ENCODE data around the gene RPS18.

The RPS18 gene

GRCh38 chr6:33288921-33289783 lies 17.3 kb downstream of the RPS18 start, which contains the start of the genes PFDN6 and WDR46:
Gene PFDN6 (plus strand): TSS chr6:33289601. CDS start chr6:33289857, 256 bp downstream.
Gene WDR46 (minus strand): TSS chr6:33289239. CDS start chr6:33289170, 69 bp downstream.
- DNase-seq (ENCODE audit: low read depth in 1 of 2, low spot score in 1 of 2): peak; percentile 85 to 91
- TF ChIP-seq CTCF (IDR thresholded peaks at IDR 0.05; ENCODE audit: insufficient read depth, low read length) (no peak), POLR2AphosphoS5 (IDR thresholded peaks at IDR 0.05; ENCODE audit: low read depth) (peak; percentile 14; the same call in 1 of the 2 replicates), GABPA (IDR thresholded peaks at IDR 0.05; ENCODE audit: low read depth) (peak; percentile 98), SPI1 (IDR thresholded peaks at IDR 0.05; ENCODE audit: borderline replicate concordance, low read depth) (peak; percentile 47; the same call in 1 of the 2 replicates), REST (IDR thresholded peaks at IDR 0.05; ENCODE audit: insufficient replicate concordance, low read depth) (no peak)
- Histone ChIP-seq H3K27ac (replicated peaks) (peak within 1 kb of the TSS; percentile 69), H3K4me3 (replicated peaks; ENCODE audit: insufficient read depth, low read length) (peak within 1 kb of the TSS; percentile 79), H3K27me3 (ENCODE audit: insufficient read depth, poor library complexity, severe bottlenecking) (no peaks in the 10 kb centered on the region)

GRCh38 chr6:33289784-33290315 lies 18.0 kb downstream of the RPS18 start:
- Histone ChIP-seq H3K27me3 (ENCODE audit: insufficient read depth, poor library complexity, severe bottlenecking) (no peaks in the 10 kb centered on the region), H3K27ac (replicated peaks) (peak overlapping the region; percentile 69), H3K4me3 (replicated peaks; ENCODE audit: insufficient read depth, low read length) (peak overlapping the region; percentile 79)
- peak in 1 of 2 experiments; percentile 23 for DNase-seq (ENCODE audit: low read depth in 1 of 2, low spot score in 1 of 2)
- TF ChIP-seq CTCF (IDR thresholded peaks at IDR 0.05; ENCODE audit: insufficient read depth, low read length) (no peak), SPI1 (IDR thresholded peaks at IDR 0.05; ENCODE audit: borderline replicate concordance, low read depth) (no peak), POLR2AphosphoS5 (IDR thresholded peaks at IDR 0.05; ENCODE audit: low read depth) (no peak), REST (IDR thresholded peaks at IDR 0.05; ENCODE audit: insufficient replicate concordance, low read depth) (no peak), GABPA (IDR thresholded peaks at IDR 0.05; ENCODE audit: low read depth) (no peak)

GRCh38 chr6:33290459-33290858 lies 18.6 kb downstream of the RPS18 start:
- no peak for TF ChIP-seq POLR2AphosphoS5 (IDR thresholded peaks at IDR 0.05; ENCODE audit: low read depth)
- no peak for TF ChIP-seq SPI1 (IDR thresholded peaks at IDR 0.05; ENCODE audit: borderline replicate concordance, low read depth)
- TF ChIP-seq REST (IDR thresholded peaks at IDR 0.05; ENCODE audit: insufficient replicate concordance, low read depth): no peak
- no peak for TF ChIP-seq CTCF (IDR thresholded peaks at IDR 0.05; ENCODE audit: insufficient read depth, low read length)
- no peak for TF ChIP-seq GABPA (IDR thresholded peaks at IDR 0.05; ENCODE audit: low read depth)
- DNase-seq (ENCODE audit: low read depth in 1 of 2, low spot score in 1 of 2): no peak
- Histone ChIP-seq H3K4me3 (replicated peaks; ENCODE audit: insufficient read depth, low read length) (peak overlapping the region; percentile 79), H3K27me3 (ENCODE audit: insufficient read depth, poor library complexity, severe bottlenecking) (no peaks in the 10 kb centered on the region), H3K27ac (replicated peaks) (peak overlapping the region; percentile 69)
